Endothelial cell of umbilical vein (primary cell): ENCODE data around the gene TEX28.

Experiments used
- CTCF ChIP-seq, 2 donors: IDR thresholded peaks; 1 replicate in 1 of 2; 2 replicates in 1 of 2; pipeline ENCODE4 v1.5.1; 2011; ENCODE audit warnings: low read length in 2 of 2, mild to moderate bottlenecking in 2 of 2, moderate library complexity in 2 of 2, control low read depth in 1 of 2, inconsistent platforms in 1 of 2, low read depth in 1 of 2; ENCODE audit not compliant: insufficient read depth in 1 of 2; ENCODE audit errors: extremely low read depth in 1 of 2
- EZH2 ChIP-seq: IDR thresholded peaks from 2 replicates; pipeline ENCODE4 v1.6.1; 2012; ENCODE audit warnings: borderline replicate concordance, low read depth, mild to moderate bottlenecking, moderate library complexity, low read length, inconsistent platforms; ENCODE audit not compliant: severe bottlenecking
- FOS ChIP-seq: IDR thresholded peaks from 2 replicates; pipeline ENCODE4 v1.6.1; 2011; ENCODE audit warnings: mild to moderate bottlenecking, low read length, moderate library complexity, borderline replicate concordance; ENCODE audit not compliant: insufficient read depth
- GATA2 ChIP-seq: IDR thresholded peaks from 2 replicates; pipeline ENCODE4 v1.7.0; 2011; ENCODE audit warnings: low read depth, mild to moderate bottlenecking, moderate library complexity, mixed read lengths, low read length; ENCODE audit not compliant: insufficient read length, insufficient read depth
- JUN ChIP-seq: IDR thresholded peaks from 2 replicates; pipeline ENCODE4 v1.6.1; 2011; ENCODE audit warnings: borderline replicate concordance, low read depth; ENCODE audit not compliant: insufficient read length, insufficient read depth
- MAX ChIP-seq: IDR thresholded peaks from 2 replicates; pipeline ENCODE4 v1.6.1; 2011; ENCODE audit not compliant: insufficient read depth, insufficient read length
- MYC ChIP-seq: IDR thresholded peaks from one replicate; pipeline ENCODE4 v1.6.1; 2011; ENCODE audit warnings: mild to moderate bottlenecking, low read depth, low read length
- POLR2A ChIP-seq: IDR thresholded peaks from 2 replicates; pipeline ENCODE4 v1.6.1; 2012; ENCODE audit warnings: low read depth, mild to moderate bottlenecking, control low read depth, low read length
- POLR2AphosphoS5 ChIP-seq: IDR thresholded peaks from 2 replicates; pipeline ENCODE4 v1.6.1; 2012; ENCODE audit warnings: low read depth, mild to moderate bottlenecking, control low read depth, low read length, moderate library complexity; ENCODE audit not compliant: insufficient read depth

- TF ChIP-seq CTCF (IDR thresholded peaks at IDR 0.05; ENCODE audit: extremely low read depth in 1 of 2, insufficient read depth in 1 of 2, low read depth in 1 of 2, low read length in 2 of 2), result no peak
- no peak for TF ChIP-seq POLR2AphosphoS5
- no peak for TF ChIP-seq POLR2A
- TF ChIP-seq MAX, result no peak
- TF ChIP-seq GATA2, result no peak
- no peak for TF ChIP-seq EZH2
- TF ChIP-seq MYC, result no peak
- TF ChIP-seq JUN, result no peak
- no peak for TF ChIP-seq FOS
Observed at GRCh38 chrX:154307202-154307601, 12.3 kb upstream of the TEX28 start.
